ENCODE data around the gene CARS1.

CARS1 gene

GRCh38 chr11:2975594-2975993 lies 81.6 kb downstream of the CARS1 start:
- Histone ChIP-seq H3K4me1 (ENCODE audit: control insufficient read depth, low read depth, low read length) (no peaks in the 10 kb centered on the region), H3K36me3 (ENCODE audit: control insufficient read depth, low read depth, low read length) (peaks cover 88% of the 10 kb centered on the region), H3K9me3 (ENCODE audit: control insufficient read depth, low read depth, low read length) (no peaks in the 10 kb centered on the region), H3K4me3 (ENCODE audit: low read length) (no peak overlapping the region), H3K27ac (ENCODE audit: low read length) (no peak overlapping the region), H3K27me3 (ENCODE audit: control insufficient read depth, insufficient read depth, low read length) (no peaks in the 10 kb centered on the region), H3K9ac (ENCODE audit: low read length) (no peak overlapping the region)

GRCh38 chr11:2974272-2974671 lies 83.0 kb downstream of the CARS1 start:
- H3K4me1 ChIP-seq (ENCODE audit: control insufficient read depth, low read depth, low read length), result no peaks in the 10 kb centered on the region
- no peaks in the 10 kb centered on the region for H3K27me3 ChIP-seq (ENCODE audit: control insufficient read depth, insufficient read depth, low read length)
- H3K4me3 ChIP-seq (ENCODE audit: low read length), result no peak overlapping the region
- H3K9me3 ChIP-seq (ENCODE audit: control insufficient read depth, low read depth, low read length), result no peaks in the 10 kb centered on the region
- peaks cover 97% of the 10 kb centered on the region for H3K36me3 ChIP-seq (ENCODE audit: control insufficient read depth, low read depth, low read length)
- H3K9ac ChIP-seq (ENCODE audit: low read length), result no peak overlapping the region
- H3K27ac ChIP-seq (ENCODE audit: low read length), result no peak overlapping the region

DNA sequence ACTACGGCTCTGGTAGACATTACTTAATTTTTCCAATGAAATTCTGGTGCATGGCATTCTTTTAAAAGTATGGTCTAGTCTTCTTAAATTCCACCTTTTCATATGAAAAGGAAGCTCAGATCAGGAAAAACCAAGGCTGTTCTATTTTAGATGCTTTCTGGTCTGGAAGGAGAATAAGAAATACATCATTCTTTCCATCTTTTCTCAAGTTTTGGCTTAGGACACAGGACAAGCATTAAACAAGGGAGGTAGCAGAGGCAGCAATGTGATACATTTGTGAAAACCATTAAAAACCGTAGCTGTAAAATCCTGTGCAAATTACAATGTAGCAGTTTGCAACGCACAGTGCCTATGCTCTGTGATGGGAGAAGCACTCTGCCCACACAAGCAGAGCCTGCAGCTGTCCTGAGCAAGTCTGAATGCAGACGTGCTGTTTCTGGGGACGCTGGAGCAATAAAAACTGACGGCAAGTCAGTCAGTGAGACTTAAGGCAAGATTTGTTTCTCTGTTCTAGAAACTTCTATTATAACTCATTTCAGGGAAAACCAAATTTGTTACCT lies 88.8 kb downstream of the CARS1 start:
- no peaks in the 10 kb centered on the region for H3K9me3 ChIP-seq (ENCODE audit: control insufficient read depth, low read depth, low read length)
- no peak overlapping the region for H3K27ac ChIP-seq (ENCODE audit: low read length)
- no peaks in the 10 kb centered on the region for H3K4me1 ChIP-seq (ENCODE audit: control insufficient read depth, low read depth, low read length)
- H3K36me3 ChIP-seq (ENCODE audit: control insufficient read depth, low read depth, low read length), result peaks cover 97% of the 10 kb centered on the region
- H3K27me3 ChIP-seq (ENCODE audit: control insufficient read depth, insufficient read depth, low read length), result no peaks in the 10 kb centered on the region
- H3K4me3 ChIP-seq (ENCODE audit: low read length), result no peak overlapping the region
- no peak overlapping the region for H3K9ac ChIP-seq (ENCODE audit: low read length)

GRCh38 chr11:2964782-2965181 lies 92.4 kb downstream of the CARS1 start:
- H3K27ac ChIP-seq (ENCODE audit: low read length), result no peak overlapping the region
- H3K4me1 ChIP-seq (ENCODE audit: control insufficient read depth, low read depth, low read length), result peaks cover 11% of the 10 kb centered on the region
- no peaks in the 10 kb centered on the region for H3K27me3 ChIP-seq (ENCODE audit: control insufficient read depth, insufficient read depth, low read length)
- H3K9me3 ChIP-seq (ENCODE audit: control insufficient read depth, low read depth, low read length), result no peaks in the 10 kb centered on the region
- peaks cover 84% of the 10 kb centered on the region for H3K36me3 ChIP-seq (ENCODE audit: control insufficient read depth, low read depth, low read length)
- H3K4me3 ChIP-seq (ENCODE audit: low read length), result no peak overlapping the region
- no peak overlapping the region for H3K9ac ChIP-seq (ENCODE audit: low read length)

DNA sequence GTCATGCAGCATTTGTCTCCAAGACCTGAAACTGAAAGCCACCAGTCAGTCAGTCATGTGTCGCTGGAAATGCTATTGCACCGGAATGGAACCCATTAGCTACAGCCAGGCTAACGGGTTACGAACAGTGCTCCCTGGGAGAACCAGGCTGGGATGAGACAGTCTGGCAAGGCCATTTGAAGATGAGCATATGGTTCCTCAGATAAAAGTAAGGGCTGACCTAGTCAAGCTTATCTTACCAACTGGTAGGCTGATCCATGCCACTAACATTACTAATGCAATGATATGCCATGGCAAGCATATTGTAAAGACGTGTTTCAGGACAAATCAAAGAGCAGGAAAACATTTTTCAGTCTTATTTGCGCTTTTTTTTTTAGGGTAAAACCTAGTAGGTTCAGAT lies 93.5 kb downstream of the CARS1 start:
- Histone ChIP-seq H3K9me3 (ENCODE audit: control insufficient read depth, low read depth, low read length) (no peaks in the 10 kb centered on the region), H3K4me3 (ENCODE audit: low read length) (no peak overlapping the region), H3K36me3 (ENCODE audit: control insufficient read depth, low read depth, low read length) (peaks cover 84% of the 10 kb centered on the region), H3K27ac (ENCODE audit: low read length) (no peak overlapping the region), H3K9ac (ENCODE audit: low read length) (no peak overlapping the region), H3K27me3 (ENCODE audit: control insufficient read depth, insufficient read depth, low read length) (no peaks in the 10 kb centered on the region), H3K4me1 (ENCODE audit: control insufficient read depth, low read depth, low read length) (peaks cover 11% of the 10 kb centered on the region)

- Histone ChIP-seq H3K27me3 (ENCODE audit: control insufficient read depth, insufficient read depth, low read length) (no peaks in the 10 kb centered on the region), H3K4me1 (ENCODE audit: control insufficient read depth, low read depth, low read length) (peaks cover 11% of the 10 kb centered on the region), H3K9ac (ENCODE audit: low read length) (no peak overlapping the region), H3K36me3 (ENCODE audit: control insufficient read depth, low read depth, low read length) (peaks cover 84% of the 10 kb centered on the region), H3K4me3 (ENCODE audit: low read length) (no peak overlapping the region), H3K27ac (ENCODE audit: low read length) (no peak overlapping the region), H3K9me3 (ENCODE audit: control insufficient read depth, low read depth, low read length) (no peaks in the 10 kb centered on the region)
These were observed 94.0 kb downstream of the CARS1 start for GRCh38 chr11:2963112-2963754.

- peaks cover 85% of the 10 kb centered on the region for H3K36me3 ChIP-seq (ENCODE audit: control insufficient read depth, low read depth, low read length)
- no peaks in the 10 kb centered on the region for H3K9me3 ChIP-seq (ENCODE audit: control insufficient read depth, low read depth, low read length)
- no peak overlapping the region for H3K9ac ChIP-seq (ENCODE audit: low read length)
- H3K4me3 ChIP-seq (ENCODE audit: low read length), result no peak overlapping the region
- no peak overlapping the region for H3K27ac ChIP-seq (ENCODE audit: low read length)
- H3K27me3 ChIP-seq (ENCODE audit: control insufficient read depth, insufficient read depth, low read length), result no peaks in the 10 kb centered on the region
- peaks cover 11% of the 10 kb centered on the region for H3K4me1 ChIP-seq (ENCODE audit: control insufficient read depth, low read depth, low read length)
These were observed 96.1 kb downstream of the CARS1 start for GRCh38 chr11:2961080-2961479.

DNA sequence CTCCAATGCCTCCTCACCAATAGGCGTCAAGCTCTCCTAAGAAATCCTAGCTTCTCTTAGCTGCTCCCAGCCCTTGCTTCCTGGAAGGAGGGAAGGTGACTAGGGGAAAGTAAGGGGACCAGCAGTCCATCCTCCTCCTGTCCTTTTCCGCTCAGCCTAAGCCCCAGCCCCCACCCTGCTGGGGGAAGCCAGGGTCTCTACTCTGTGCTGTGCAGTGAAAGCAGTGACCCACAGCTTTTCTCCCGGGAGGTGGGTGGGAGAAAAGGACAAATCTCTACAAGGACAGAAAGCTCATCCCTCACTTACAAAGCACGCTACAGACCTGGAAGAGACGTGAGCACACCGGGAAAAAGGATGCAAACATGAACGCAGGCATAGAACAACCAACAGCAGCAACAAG lies 97.1 kb downstream of the CARS1 start:
- no peak overlapping the region for H3K27ac ChIP-seq (ENCODE audit: low read length)
- H3K27me3 ChIP-seq (ENCODE audit: control insufficient read depth, insufficient read depth, low read length), result no peaks in the 10 kb centered on the region
- no peak overlapping the region for H3K4me3 ChIP-seq (ENCODE audit: low read length)
- peaks cover 85% of the 10 kb centered on the region for H3K36me3 ChIP-seq (ENCODE audit: control insufficient read depth, low read depth, low read length)
- peaks cover 11% of the 10 kb centered on the region for H3K4me1 ChIP-seq (ENCODE audit: control insufficient read depth, low read depth, low read length)
- no peak overlapping the region for H3K9ac ChIP-seq (ENCODE audit: low read length)
- H3K9me3 ChIP-seq (ENCODE audit: control insufficient read depth, low read depth, low read length), result no peaks in the 10 kb centered on the region

DNA sequence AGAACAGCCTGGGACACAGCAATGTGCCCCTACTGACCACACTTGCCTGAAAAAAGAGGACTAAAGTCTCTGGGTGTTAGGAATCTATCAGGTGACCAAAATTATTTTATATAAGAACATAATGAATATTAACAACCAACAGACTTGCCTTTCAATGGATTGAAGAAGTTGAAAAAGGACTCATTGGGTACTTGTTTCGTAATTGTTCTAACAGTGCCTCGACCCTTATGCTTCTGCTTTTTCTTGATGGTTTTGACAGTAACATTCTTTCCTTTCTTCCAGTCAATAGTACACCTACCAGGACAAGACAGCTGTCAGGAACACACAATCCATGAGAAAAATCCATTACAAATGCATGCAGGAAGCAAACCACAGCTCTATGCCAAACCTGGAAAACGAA lies 99.0 kb downstream of the CARS1 start:
- Histone ChIP-seq H3K9me3 (ENCODE audit: control insufficient read depth, low read depth, low read length) (no peaks in the 10 kb centered on the region), H3K4me1 (ENCODE audit: control insufficient read depth, low read depth, low read length) (peaks cover 11% of the 10 kb centered on the region), H3K9ac (ENCODE audit: low read length) (no peak overlapping the region), H3K27me3 (ENCODE audit: control insufficient read depth, insufficient read depth, low read length) (no peaks in the 10 kb centered on the region), H3K36me3 (ENCODE audit: control insufficient read depth, low read depth, low read length) (peaks cover 85% of the 10 kb centered on the region), H3K27ac (ENCODE audit: low read length) (no peak overlapping the region), H3K4me3 (ENCODE audit: low read length) (no peak overlapping the region)

DNA sequence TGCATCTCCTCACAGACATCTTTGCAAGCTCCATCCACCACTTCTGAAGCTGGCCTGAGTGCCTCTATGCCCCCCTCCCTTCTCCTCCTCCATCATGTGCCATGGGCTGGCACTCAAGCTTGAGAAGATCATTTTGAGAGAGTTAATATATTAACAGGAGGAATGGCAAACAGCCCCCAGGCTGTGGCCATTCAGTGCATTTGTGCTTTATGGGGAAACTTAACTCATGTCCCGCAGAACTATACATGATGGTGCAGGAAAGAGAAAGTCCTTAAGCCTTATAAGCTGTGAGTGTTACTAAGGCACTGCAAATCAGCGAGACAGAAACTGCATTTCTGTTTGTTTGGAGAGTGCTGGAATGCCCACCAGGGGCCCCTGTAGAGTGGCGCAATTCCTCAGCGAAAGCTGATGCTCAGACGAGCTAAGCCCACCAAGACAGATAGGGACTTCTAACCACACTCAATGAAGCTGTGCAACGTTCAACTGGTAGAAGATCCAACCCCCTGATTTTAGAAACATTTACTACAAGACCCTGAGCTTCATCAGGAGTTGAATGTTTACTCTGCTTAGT lies 101.2 kb downstream of the CARS1 start:
- Histone ChIP-seq H3K27me3 (ENCODE audit: control insufficient read depth, insufficient read depth, low read length) (no peaks in the 10 kb centered on the region), H3K9ac (ENCODE audit: low read length) (no peak overlapping the region), H3K4me3 (ENCODE audit: low read length) (no peak overlapping the region), H3K4me1 (ENCODE audit: control insufficient read depth, low read depth, low read length) (peaks cover 5% of the 10 kb centered on the region), H3K27ac (ENCODE audit: low read length) (no peak overlapping the region), H3K36me3 (ENCODE audit: control insufficient read depth, low read depth, low read length) (peaks cover 99% of the 10 kb centered on the region), H3K9me3 (ENCODE audit: control insufficient read depth, low read depth, low read length) (no peaks in the 10 kb centered on the region)

GRCh38 chr11:2954263-2954662 lies 103.0 kb downstream of the CARS1 start:
- Histone ChIP-seq H3K27me3 (ENCODE audit: control insufficient read depth, insufficient read depth, low read length) (no peaks in the 10 kb centered on the region), H3K4me1 (ENCODE audit: control insufficient read depth, low read depth, low read length) (no peaks in the 10 kb centered on the region), H3K36me3 (ENCODE audit: control insufficient read depth, low read depth, low read length) (peaks cover 99% of the 10 kb centered on the region), H3K9me3 (ENCODE audit: control insufficient read depth, low read depth, low read length) (no peaks in the 10 kb centered on the region), H3K27ac (ENCODE audit: low read length) (no peak overlapping the region), H3K9ac (ENCODE audit: low read length) (no peak overlapping the region), H3K4me3 (ENCODE audit: low read length) (no peak overlapping the region)

DNA sequence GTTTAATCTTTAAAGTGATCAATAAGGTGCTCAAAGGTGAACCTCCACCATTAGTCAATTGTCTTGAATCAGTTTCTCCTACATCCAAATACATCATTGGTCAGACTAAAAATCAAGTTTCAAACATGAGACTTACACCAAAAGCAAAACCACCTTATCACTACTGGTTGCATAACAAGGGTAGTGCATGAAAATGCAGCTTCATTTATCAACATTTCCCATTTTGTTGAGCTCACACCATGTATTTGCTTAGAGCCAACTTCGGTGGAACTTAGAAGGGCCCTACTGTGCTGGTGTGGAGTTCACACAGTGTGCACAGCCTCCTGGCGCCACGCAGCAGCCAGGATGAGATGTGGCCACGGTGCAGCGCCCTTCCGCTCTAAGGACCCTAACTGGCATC lies 104.9 kb downstream of the CARS1 start:
- no peaks in the 10 kb centered on the region for H3K27me3 ChIP-seq (ENCODE audit: control insufficient read depth, insufficient read depth, low read length)
- H3K9me3 ChIP-seq (ENCODE audit: control insufficient read depth, low read depth, low read length), result no peaks in the 10 kb centered on the region
- no peak overlapping the region for H3K27ac ChIP-seq (ENCODE audit: low read length)
- peaks cover 99% of the 10 kb centered on the region for H3K36me3 ChIP-seq (ENCODE audit: control insufficient read depth, low read depth, low read length)
- H3K9ac ChIP-seq (ENCODE audit: low read length), result no peak overlapping the region
- H3K4me1 ChIP-seq (ENCODE audit: control insufficient read depth, low read depth, low read length), result no peaks in the 10 kb centered on the region
- H3K4me3 ChIP-seq (ENCODE audit: low read length), result no peak overlapping the region

Data from iPS-18a (cell line).